CD4-positive, alpha-beta T cell treated with Interleukin-4 for 4 hours (primary cell): Measurements from ENCODE around the gene FBXL20.
A peak's percentile ranks its signal among the peaks of the same experiment; 100 is the strongest.
"Not testable (repeated sequence)": the region's sequence is repeated elsewhere in the genome, so short reads cannot be mapped to it uniquely, and the experiment has no call there.

Experiments
- DNase-seq: peaks from one replicate; pipeline ENCODE4 v3.0.0-alpha.2; 2020

FBXL20 gene

GRCh38 chr17:39401412-39402243 is at the start of gene FBXL20:
Gene FBXL20, minus strand, starts transcription at chr17:39401626. Its CDS starts 224 bp downstream, at chr17:39401402.
- DNase-seq: peak; percentile 93

- peak; percentile 97 for DNase-seq
These were observed 49.6 kb upstream of the FBXL20 start, which contains the start of gene MED1 for GRCh38 chr17:39450847-39451581. Gene MED1, minus strand, starts transcription at chr17:39451263. Its CDS starts 201 bp downstream, at chr17:39451062.

GRCh38 chr17:39450051-39450450 is 48.6 kb upstream of the FBXL20 start:
- no peak for DNase-seq

GRCh38 chr17:39447561-39447960 is 46.1 kb upstream of the FBXL20 start:
- no peak for DNase-seq

GRCh38 chr17:39443326-39443725 is 41.9 kb upstream of the FBXL20 start:
- no peak for DNase-seq

GRCh38 chr17:39439868-39440267 is 38.4 kb upstream of the FBXL20 start:
- DNase-seq: not testable (repeated sequence)

GRCh38 chr17:39429600-39429999 is 28.2 kb upstream of the FBXL20 start:
- DNase-seq: no peak

- DNase-seq: no peak
These were observed 14.7 kb upstream of the FBXL20 start for GRCh38 chr17:39416141-39416540.

GRCh38 chr17:39410279-39410678 is 8.9 kb upstream of the FBXL20 start:
- DNase-seq: no peak

- no peak for DNase-seq
These were observed 6.9 kb upstream of the FBXL20 start for GRCh38 chr17:39408360-39408759.

- no peak for DNase-seq
These were observed 5.5 kb upstream of the FBXL20 start for GRCh38 chr17:39406951-39407350.

GRCh38 chr17:39405436-39405835 is 4.0 kb upstream of the FBXL20 start:
- no peak for DNase-seq

- peak; percentile 32 for DNase-seq
These were observed 3.3 kb upstream of the FBXL20 start for GRCh38 chr17:39404542-39405378.

- DNase-seq: no peak
These were observed 1.6 kb upstream of the FBXL20 start for GRCh38 chr17:39402890-39403605.

- peak; percentile 86 for DNase-seq
These were observed 941 bp upstream of the FBXL20 start for GRCh38 chr17:39402244-39402889.

GRCh38 chr17:39400547-39401411 is 647 bp downstream of the FBXL20 start:
- no peak for DNase-seq

- no peak for DNase-seq
These were observed 1.6 kb downstream of the FBXL20 start for GRCh38 chr17:39399791-39400190.

GRCh38 chr17:39393736-39394135 is 7.7 kb downstream of the FBXL20 start:
- no peak for DNase-seq

- no peak for DNase-seq
These were observed 10.0 kb downstream of the FBXL20 start for GRCh38 chr17:39391448-39391847.

GRCh38 chr17:39385040-39385439 is 16.4 kb downstream of the FBXL20 start:
- no peak for DNase-seq

- DNase-seq: no peak
These were observed 21.3 kb downstream of the FBXL20 start for GRCh38 chr17:39380144-39380543.
